ENCODE measurements around the gene RBMS2. TPM values are rescaled to one million over a fixed set of nuclear protein-coding genes. Genes with fewer than 3 reads are reported as not detected.

The RBMS2 gene
- total RNA-seq, 3 donors from 2014 or later, result 35.9 to 47.8 (median 41.0) TPM

DNA sequence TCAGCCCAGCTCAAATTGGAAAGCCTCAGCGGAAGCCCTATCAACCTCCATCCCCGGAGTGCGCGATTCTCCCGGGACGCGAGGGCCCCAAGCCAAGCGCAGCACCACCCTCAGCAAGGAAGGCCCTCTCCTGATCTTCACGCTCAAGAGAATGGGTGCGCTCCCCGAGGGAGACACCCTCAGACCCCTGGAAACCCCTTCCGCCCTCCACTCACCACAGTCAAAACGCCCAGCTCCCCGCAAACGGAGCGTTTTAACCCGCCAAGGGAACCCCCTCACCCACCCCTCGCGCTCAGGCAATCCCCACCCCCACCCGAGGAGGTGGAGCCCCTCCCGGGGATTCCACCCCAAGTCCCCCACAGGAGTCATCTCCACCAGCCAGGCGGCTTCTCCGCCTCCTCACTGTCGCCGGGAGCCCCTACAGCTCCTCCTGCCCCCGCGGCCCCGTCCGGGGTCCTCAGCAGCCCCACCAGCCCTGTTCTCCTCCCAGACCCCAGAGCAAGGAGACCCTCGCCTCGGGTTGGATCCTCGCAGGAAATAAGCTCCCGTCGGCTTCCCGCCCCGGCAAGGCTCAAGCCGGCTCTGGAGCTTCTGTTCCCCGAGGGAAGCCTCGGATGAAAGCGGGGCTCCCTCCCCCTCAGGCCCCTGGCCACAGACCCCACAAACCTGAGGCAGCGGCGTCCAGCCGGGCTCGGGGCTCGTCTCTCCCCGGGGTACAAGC lies 108.0 kb downstream of the RBMS2 start:
- intact Hi-C loops (cut with DNase I, micrococcal nuclease), result loop anchor here in 1 of 2 donors (5.0 to 10.0 kb wide), 2 partner anchors 58 to 105 kb away; partner anchors contain the start of genes PTGES3 and RBMS2
- H3K4me1 ChIP-seq (ENCODE audit: low read depth), result peaks cover 41% of the 10 kb centered on the region
- DNase-seq, result peak; percentile 50 to 71 (median 68)
- H3K4me3 ChIP-seq, result peak overlapping the region; percentile 96
- H3K9me3 ChIP-seq, result no peaks in the 10 kb centered on the region
- TF ChIP-seq, protein P1, sequence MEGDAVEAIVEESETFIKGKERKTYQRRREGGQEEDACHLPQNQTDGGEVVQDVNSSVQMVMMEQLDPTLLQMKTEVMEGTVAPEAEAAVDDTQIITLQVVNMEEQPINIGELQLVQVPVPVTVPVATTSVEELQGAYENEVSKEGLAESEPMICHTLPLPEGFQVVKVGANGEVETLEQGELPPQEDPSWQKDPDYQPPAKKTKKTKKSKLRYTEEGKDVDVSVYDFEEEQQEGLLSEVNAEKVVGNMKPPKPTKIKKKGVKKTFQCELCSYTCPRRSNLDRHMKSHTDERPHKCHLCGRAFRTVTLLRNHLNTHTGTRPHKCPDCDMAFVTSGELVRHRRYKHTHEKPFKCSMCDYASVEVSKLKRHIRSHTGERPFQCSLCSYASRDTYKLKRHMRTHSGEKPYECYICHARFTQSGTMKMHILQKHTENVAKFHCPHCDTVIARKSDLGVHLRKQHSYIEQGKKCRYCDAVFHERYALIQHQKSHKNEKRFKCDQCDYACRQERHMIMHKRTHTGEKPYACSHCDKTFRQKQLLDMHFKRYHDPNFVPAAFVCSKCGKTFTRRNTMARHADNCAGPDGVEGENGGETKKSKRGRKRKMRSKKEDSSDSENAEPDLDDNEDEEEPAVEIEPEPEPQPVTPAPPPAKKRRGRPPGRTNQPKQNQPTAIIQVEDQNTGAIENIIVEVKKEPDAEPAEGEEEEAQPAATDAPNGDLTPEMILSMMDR (IDR thresholded peaks at IDR 0.05), result no peak
- peak; percentile 38 for ATAC-seq
- no peaks in the 10 kb centered on the region for H3K36me3 ChIP-seq (ENCODE audit: low read depth)

DNA sequence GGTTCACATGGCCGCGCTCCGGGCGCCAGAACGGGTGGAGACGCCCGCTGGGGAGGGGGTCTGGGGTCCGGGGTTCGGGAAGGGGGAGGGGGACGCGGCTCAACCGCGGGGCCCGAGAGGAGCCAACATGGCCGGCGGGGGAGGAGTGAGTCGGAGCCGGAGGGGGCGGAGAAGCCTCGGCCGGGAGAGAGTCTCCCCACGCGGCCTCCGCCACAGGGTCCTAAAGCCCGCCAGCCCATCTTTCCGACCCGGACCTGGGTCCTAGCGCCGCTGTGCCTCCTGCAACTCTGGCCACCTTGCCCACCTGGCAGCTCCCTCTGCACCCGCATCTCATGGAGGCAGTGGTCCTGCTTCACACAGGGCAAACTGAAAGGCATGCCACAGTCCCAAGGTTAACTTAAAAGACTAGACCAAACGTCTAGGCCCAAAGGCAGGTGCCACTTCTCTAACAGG lies 108.6 kb downstream of the RBMS2 start, which contains the start of gene BAZ2A:
Gene BAZ2A, minus strand, starts transcription at position 147 of the 453 bp plus-strand sequence. CDS start 12,796 bp downstream, outside the sequence.
- no peaks in the 10 kb centered on the region for H3K36me3 ChIP-seq (ENCODE audit: low read depth)

DNA sequence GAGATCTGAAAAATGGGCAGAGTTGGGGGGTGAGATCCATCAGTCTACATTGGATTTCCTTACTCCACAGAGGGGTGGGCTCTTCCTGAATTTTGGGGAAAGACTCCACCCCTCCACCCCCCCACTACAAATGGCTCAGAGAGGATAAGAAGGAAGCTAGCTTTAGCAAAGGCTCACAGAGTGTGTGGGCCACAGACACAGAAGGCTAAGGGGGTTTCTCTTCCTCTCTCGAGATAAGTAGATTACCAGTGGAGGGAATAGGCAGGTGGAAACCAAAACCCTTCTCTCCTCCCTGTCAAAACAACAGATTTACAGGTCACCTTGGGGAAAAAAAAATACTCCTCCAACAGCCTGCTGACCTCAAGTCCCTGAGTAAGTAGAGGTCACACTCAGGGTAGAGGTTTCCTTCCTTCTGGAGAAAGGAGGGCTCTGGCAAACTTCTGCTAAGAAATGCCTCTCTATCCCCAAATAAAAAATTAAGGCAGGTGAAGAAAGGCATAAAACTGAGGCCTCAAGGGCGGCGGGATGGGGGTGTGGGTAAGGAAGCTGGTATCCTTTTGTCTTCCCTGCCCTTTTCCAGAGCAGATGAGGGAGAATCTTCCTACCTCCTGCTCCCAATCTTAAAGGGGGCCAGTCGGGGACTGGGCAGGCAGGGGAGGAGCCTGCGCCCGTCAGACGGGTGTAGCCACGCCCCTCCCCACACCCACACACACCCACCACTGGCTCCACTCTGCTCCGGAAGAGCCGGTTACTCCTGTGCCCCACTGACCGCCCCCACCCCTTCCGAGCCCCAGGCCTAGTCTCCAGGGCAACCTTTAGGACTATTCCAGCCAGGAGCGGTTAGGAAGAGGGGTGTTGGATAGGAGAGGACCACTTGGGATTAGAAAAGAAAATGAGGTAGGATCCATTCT lies 110.4 kb downstream of the RBMS2 start:
- DNase-seq, result peak; percentile 89 to 91 (median 89)
- Histone ChIP-seq H3K9me3 (no peaks in the 10 kb centered on the region), H3K4me3 (no peak overlapping the region), H3K36me3 (ENCODE audit: low read depth) (no peaks in the 10 kb centered on the region), H3K4me1 (ENCODE audit: low read depth) (peaks cover 43% of the 10 kb centered on the region)
- TF ChIP-seq, protein P1 (IDR thresholded peaks at IDR 0.05), result no peak
- peak; percentile 27 for ATAC-seq
- intact Hi-C loops (cut with DNase I, micrococcal nuclease), result loop anchor here in 1 of 2 donors (5.0 to 10.0 kb wide), 2 partner anchors 55 to 107 kb away; partner anchors contain the start of genes PTGES3 and RBMS2

More for the DNA sequence above, 108.6 kb downstream of the RBMS2 start, which contains the start of gene BAZ2A:
- ATAC-seq, result peak; percentile 78
- H3K4me3 ChIP-seq, result peak within 1 kb of the TSS; percentile 96
- intact Hi-C loops (cut with DNase I, micrococcal nuclease), result loop anchor here in 1 of 2 donors (5.0 to 10.0 kb wide), 2 partner anchors 57 to 105 kb away; partner anchors contain the start of genes PTGES3 and RBMS2
- H3K4me1 ChIP-seq (ENCODE audit: low read depth), result peaks cover 41% of the 10 kb centered on the region
- no peaks in the 10 kb centered on the region for H3K9me3 ChIP-seq
- DNase-seq, result peak; percentile 92 to 96 (median 94)
- TF ChIP-seq, protein P1 (IDR thresholded peaks at IDR 0.05), result no peak

DNA sequence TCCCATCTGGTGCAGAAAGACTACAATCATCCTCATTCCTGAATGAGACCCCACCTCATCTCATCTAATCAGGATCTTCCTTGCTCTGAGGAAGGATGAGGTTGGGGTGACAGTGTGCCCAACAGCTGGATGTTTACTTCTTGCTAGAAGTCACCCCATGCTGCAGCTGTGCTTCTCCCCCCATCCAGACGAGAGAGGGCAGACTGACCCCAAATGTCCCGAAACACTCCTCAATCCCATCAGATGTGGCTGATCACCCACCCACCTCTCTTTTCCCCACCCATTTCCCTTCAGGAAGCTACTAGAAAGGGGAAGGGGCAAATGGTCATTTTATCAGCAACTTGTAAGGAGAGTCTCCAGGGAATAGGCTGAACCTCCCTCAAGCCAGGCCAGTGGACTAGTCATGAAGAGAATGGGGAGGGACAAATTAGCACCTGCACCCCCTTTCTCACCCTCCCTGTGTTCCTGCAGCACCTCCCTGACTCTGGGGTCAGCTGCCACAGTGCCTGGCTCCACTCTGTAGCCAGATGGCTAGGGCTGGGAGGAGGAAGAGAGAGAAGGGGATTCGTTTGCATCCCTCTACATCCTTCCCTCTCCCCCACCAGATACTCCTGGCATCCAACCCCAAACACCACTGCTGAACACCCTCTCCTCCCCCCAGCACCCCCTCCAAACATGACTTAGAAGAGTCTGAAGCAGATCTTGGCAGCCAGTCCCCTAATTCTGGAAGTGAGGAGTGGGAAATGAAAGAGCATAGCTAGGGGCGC lies 111.3 kb downstream of the RBMS2 start:
- H3K4me1 ChIP-seq (ENCODE audit: low read depth), result peaks cover 51% of the 10 kb centered on the region
- no peaks in the 10 kb centered on the region for H3K36me3 ChIP-seq (ENCODE audit: low read depth)
- ATAC-seq, result no peak
- H3K9me3 ChIP-seq, result no peaks in the 10 kb centered on the region
- TF ChIP-seq, protein P1 (IDR thresholded peaks at IDR 0.05), result no peak
- intact Hi-C loops (cut with DNase I, micrococcal nuclease), result loop anchor here in 1 of 2 donors (5.0 to 10.0 kb wide), 2 partner anchors 54 to 108 kb away; partner anchors contain the start of genes PTGES3 and RBMS2
- peak in 2 of 3 donors; percentile 26 to 49 for DNase-seq
- H3K4me3 ChIP-seq, result no peak overlapping the region

All from mucosa of descending colon (tissue), 3 donors.